Glutamatergic neuron (in vitro differentiated cells): ENCODE data around the gene RPL35. TPM values are rescaled to one million over a fixed set of nuclear protein-coding genes. Genes with fewer than 3 reads are reported as not detected.

Experiments used
- DNase-seq: peaks from one replicate; pipeline ENCODE4 v3.0.0; 2022
- H3K27ac Mint-ChIP-seq: one replicate; pipeline ENCODE4 v1.8.0; 2020; ENCODE audit warnings: mild to moderate bottlenecking, mixed read lengths, inconsistent platforms; ENCODE audit not compliant: unreplicated experiment
- H3K27me3 Mint-ChIP-seq: one replicate; pipeline ENCODE4 v1.8.0; 2020; ENCODE audit warnings: mild to moderate bottlenecking, moderate library complexity, mixed read lengths, inconsistent platforms; ENCODE audit not compliant: unreplicated experiment
- H3K36me3 Mint-ChIP-seq: one replicate; pipeline ENCODE4 v1.8.0; 2020; ENCODE audit warnings: mild to moderate bottlenecking, mixed read lengths, inconsistent platforms; ENCODE audit not compliant: unreplicated experiment
- H3K4me1 Mint-ChIP-seq: one replicate; pipeline ENCODE4 v1.8.0; 2020; ENCODE audit warnings: mild to moderate bottlenecking, low read depth, mixed read lengths, inconsistent platforms; ENCODE audit not compliant: unreplicated experiment
- H3K4me3 Mint-ChIP-seq: one replicate; pipeline ENCODE4 v1.8.0; 2020; ENCODE audit warnings: mild to moderate bottlenecking, mixed read lengths, inconsistent platforms; ENCODE audit not compliant: unreplicated experiment
- H3K9me3 Mint-ChIP-seq: one replicate; pipeline ENCODE4 v1.8.0; 2020; ENCODE audit warnings: mild to moderate bottlenecking, moderate library complexity, mixed read lengths, inconsistent platforms; ENCODE audit not compliant: unreplicated experiment
- CTCF ChIP-seq: fragments of 200-600 bp; sonication (generic); IDR thresholded peaks from one replicate; pipeline ENCODE4 v1.5.0; 2021; ENCODE audit not compliant: partially characterized antibody, unreplicated experiment
- total RNA-seq: library from RNA; stranded (reverse); fragmentation: NEBNext Ultra II Directional; extraction: Animal tissue kit (Norgen Biotek cat#: 25700); gene quantifications from one replicate; pipeline ENCODE4 v1.2.1, GENCODE V29; 2021; ENCODE audit not compliant: unreplicated experiment

Gene RPL35
- total RNA-seq, 1 donor from 2014 or later: 559 TPM

GRCh38 chr9:124814164-124814535 lies 47.6 kb downstream of the RPL35 start:
- Mint-ChIP-seq H3K4me3 (no peak overlapping the region), H3K27me3 (no peaks in the 10 kb centered on the region), H3K4me1 (peaks cover 4% of the 10 kb centered on the region), H3K9me3 (peaks cover 6% of the 10 kb centered on the region), H3K36me3 (no peaks in the 10 kb centered on the region), H3K27ac (no peak overlapping the region)
- no peak for TF ChIP-seq CTCF
- DNase-seq: no peak

GRCh38 chr9:124813501-124814163 lies 48.1 kb downstream of the RPL35 start:
- H3K27ac Mint-ChIP-seq: no peak overlapping the region
- H3K4me3 Mint-ChIP-seq: no peak overlapping the region
- peaks cover 6% of the 10 kb centered on the region for H3K9me3 Mint-ChIP-seq
- no peaks in the 10 kb centered on the region for H3K27me3 Mint-ChIP-seq
- H3K36me3 Mint-ChIP-seq: no peaks in the 10 kb centered on the region
- DNase-seq: no peak
- H3K4me1 Mint-ChIP-seq: peaks cover 4% of the 10 kb centered on the region
- TF ChIP-seq CTCF: no peak

- Mint-ChIP-seq H3K4me3 (no peak overlapping the region), H3K27ac (no peak overlapping the region), H3K36me3 (no peaks in the 10 kb centered on the region), H3K4me1 (peaks cover 4% of the 10 kb centered on the region), H3K27me3 (no peaks in the 10 kb centered on the region), H3K9me3 (peaks cover 8% of the 10 kb centered on the region)
- no peak for TF ChIP-seq CTCF
- DNase-seq: no peak
Observed at GRCh38 chr9:124813041-124813440, 48.7 kb downstream of the RPL35 start.

- Mint-ChIP-seq H3K4me3 (no peak overlapping the region), H3K4me1 (peaks cover 4% of the 10 kb centered on the region), H3K27ac (no peak overlapping the region), H3K9me3 (peaks cover 8% of the 10 kb centered on the region), H3K27me3 (no peaks in the 10 kb centered on the region), H3K36me3 (no peaks in the 10 kb centered on the region)
- TF ChIP-seq CTCF: no peak
- DNase-seq: no peak
Observed at GRCh38 chr9:124812441-124812876, 49.3 kb downstream of the RPL35 start.

GRCh38 chr9:124810663-124811355 lies 50.9 kb downstream of the RPL35 start:
- Mint-ChIP-seq H3K27me3 (no peaks in the 10 kb centered on the region), H3K27ac (no peak overlapping the region), H3K4me1 (peaks cover 2% of the 10 kb centered on the region), H3K36me3 (no peaks in the 10 kb centered on the region), H3K9me3 (peaks cover 5% of the 10 kb centered on the region), H3K4me3 (no peak overlapping the region)
- no peak for DNase-seq
- no peak for TF ChIP-seq CTCF
